GM19099 (cell line): Measurements from ENCODE around the gene ZNF263.
A peak's percentile ranks its signal among the peaks of the same experiment; 100 is the strongest.

Experiments
- POLR2A ChIP-seq: IDR thresholded peaks from 3 replicates; pipeline ENCODE4 v1.6.1; 2011; ENCODE audit warnings: low read depth; ENCODE audit not compliant: insufficient read length; ENCODE audit errors: extremely low read depth

ZNF263 gene

DNA sequence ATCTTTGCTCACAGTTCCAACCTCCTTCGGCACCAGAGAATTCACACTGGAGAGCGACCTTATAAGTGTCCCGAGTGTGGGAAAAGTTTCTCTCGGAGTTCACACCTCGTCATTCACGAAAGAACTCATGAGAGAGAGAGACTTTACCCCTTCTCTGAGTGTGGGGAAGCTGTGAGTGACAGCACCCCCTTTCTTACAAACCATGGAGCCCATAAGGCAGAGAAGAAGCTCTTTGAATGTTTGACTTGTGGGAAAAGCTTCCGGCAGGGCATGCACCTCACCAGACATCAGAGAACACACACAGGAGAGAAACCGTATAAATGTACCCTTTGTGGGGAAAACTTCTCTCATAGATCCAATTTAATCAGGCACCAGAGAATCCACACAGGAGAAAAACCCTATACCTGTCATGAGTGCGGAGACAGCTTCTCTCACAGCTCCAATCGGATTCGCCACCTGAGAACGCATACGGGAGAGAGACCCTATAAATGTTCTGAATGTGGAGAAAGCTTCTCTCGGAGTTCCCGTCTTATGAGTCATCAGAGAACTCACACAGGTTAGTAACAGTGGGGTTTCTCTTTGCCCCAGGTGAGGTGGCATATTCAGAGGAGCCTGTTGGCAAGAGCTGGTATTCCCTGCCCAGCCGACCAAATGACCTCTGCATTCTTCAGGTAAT lies 6.8 kb downstream of the ZNF263 start:
- no peak for TF ChIP-seq POLR2A

GRCh38 chr16:3292604-3293003 lies 9.3 kb downstream of the ZNF263 start:
- TF ChIP-seq POLR2A = no peak

DNA sequence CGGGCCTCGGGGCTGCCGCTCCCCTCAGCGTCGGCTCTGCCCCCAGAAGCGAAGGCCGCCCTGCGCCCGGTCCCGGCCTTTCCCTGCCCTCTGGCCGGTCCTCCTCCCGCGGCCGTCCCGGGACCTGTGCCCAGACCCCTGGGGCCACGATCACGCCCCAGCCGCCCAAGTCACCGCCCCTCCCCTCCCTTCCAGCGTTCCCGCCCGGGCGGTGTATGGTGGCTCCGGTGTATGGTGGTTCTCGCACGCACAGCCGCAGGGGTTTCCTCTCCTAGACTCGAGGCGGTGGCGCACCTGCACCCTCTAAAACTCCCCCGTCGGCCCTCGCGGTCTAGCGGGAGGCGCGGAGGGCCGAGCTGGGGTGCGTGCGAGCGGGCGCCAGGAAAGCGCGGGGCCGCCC lies 11.9 kb downstream of the ZNF263 start:
- TF ChIP-seq POLR2A = no peak

DNA sequence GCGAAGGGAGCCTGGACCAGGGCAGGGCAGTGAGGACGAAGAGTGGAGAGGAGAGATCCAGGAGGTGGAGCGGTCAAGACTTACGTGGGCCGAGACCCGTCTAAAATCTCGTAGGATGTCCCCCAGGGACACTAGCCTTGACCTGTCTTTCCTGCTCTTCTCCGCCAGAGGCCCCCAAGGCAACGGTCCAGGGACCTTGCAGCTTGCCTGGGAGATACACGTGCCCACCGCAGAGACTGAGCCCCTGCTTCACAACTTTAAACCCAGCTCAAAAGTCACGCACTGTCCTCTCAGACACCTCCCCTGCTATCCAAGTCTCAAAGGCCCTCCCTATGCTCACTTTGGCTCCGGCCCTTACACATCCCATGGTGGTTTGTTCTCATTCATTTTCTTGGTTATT lies 12.5 kb downstream of the ZNF263 start:
- no peak for TF ChIP-seq POLR2A

GRCh38 chr16:3304370-3304769 lies 21.1 kb downstream of the ZNF263 start:
- no peak for TF ChIP-seq POLR2A

- peak; percentile 95 for TF ChIP-seq POLR2A
Measured at GRCh38 chr16:3305109-3306068, 22.1 kb downstream of the ZNF263 start, which contains the start of the genes TIGD7 and ZNF75A. TSS of gene TIGD7 (minus strand) at chr16:3305430. CDS start at chr16:3300614, 4,816 bp downstream. TSS of gene ZNF75A (plus strand) at chr16:3305497. CDS start at chr16:3308429, 2,932 bp downstream.

DNA sequence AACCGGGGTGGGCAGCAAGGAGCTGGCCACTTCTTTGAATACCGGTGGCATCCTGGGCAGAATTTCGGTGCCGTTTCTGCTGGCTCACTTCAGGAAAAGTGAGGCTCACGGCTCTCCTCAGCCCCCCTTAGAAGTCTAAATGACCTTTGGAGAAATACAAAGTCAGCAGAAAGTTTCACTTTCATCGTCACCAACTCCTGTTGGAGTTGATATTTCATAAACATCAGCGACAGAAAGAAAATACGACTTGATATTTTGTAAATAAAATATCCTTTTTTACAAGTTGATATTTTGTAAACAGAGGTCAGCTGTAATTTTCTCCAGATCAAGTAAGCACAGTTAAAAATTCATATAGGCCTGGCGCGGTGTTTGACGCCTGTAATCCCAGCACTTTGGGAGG lies 22.8 kb downstream of the ZNF263 start:
- TF ChIP-seq POLR2A = no peak

DNA sequence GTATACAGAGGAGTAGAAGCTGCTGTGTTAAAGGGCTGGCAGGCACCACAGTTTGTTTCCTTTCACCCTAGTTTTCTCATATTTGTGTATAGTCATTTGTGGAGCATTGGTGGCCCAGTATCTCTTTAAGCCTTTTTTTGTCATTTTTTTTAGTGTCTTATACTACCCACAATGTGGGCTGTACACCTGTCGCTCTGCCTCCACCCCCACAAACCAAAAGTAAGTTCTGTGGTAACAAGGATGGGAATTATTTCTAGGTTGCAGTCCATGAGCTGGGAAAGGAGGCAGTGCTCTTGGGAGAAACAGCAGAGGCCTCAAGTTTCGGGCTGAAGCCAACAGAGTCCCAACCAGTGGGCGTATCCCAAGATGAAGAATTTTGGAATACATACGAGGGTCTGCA lies 28.2 kb downstream of the ZNF263 start:
- no peak for TF ChIP-seq POLR2A

GRCh38 chr16:3317315-3317999 lies 34.2 kb downstream of the ZNF263 start:
- TF ChIP-seq POLR2A = no peak

DNA sequence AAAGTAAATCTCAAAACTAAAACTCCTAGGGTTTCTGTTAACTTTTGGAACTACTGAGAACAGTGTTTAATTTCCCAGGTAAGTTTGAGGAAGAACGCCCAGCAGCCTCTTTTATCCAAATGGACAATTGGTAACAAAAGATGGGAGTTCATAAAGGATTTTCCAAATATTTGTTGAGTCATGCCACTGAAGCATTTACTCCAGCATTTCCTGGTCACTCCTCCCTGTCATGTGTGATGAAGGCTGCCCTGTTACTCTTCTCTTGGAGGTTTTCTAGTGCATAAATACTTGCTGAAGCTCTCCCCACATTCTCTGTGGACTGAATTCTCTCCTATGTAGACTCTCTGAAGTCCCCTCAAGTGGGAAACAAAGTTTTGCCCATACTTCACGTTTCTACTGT lies 38.5 kb downstream of the ZNF263 start:
- no peak for TF ChIP-seq POLR2A

DNA sequence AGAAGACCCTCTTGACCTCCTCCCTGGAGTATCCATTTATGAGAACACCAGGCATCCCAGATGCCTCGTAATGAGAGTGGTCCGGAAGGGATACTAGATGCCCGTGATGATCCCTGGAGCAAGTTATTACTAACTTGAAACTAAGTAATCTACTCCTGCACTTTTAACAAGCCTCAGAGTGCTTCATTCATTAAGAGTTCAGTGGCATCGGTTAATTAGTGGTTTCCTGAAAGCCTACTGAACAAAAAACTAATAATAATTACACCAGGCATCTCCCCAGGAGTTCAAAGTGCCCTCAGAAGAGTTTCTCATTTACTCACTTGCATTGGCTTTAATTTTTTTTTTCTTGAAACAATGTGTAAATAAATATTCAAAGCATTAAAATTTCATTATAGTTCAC lies 44.2 kb downstream of the ZNF263 start:
- TF ChIP-seq POLR2A = no peak

GRCh38 chr16:3328104-3328503 lies 44.8 kb downstream of the ZNF263 start:
- no peak for TF ChIP-seq POLR2A

DNA sequence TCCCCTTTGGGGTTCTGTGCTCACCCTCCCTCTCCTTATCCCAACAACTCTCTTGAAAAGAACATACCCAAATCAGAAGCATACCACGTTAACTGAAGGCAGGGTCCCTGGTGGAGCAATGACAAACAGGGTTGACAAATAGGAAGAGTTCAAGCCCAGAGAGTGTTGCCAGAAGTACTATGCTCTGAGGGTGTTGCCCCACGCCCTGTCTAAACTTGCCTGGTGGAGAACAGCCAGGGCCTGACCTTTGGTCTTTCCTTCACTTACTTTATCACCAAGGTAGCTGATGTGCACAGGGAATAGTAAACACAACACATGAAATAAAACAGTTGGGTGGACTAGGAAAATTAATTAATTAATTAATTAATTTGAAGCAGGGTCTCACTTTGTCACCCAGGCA lies 45.4 kb downstream of the ZNF263 start:
- TF ChIP-seq POLR2A = no peak
